ENCODE results near the gene RASA2. TPM values are rescaled to one million over a fixed set of nuclear protein-coding genes. Genes with fewer than 3 reads are reported as not detected.

The RASA2 gene
- total and polyA plus RNA-seq, 9 of the 15 experiments (the other 6 are each of a cell fraction or from before 2014, with no cell fraction given): 2.0 to 12.8 (median 9.5) TPM

- POLR2A ChIA-PET: interaction anchor here (0.6 to 1.2 kb wide), 2 partner anchors 106 to 147 kb away, joined by 3 to 4 read pairs; no protein-coding TSS in a partner anchor
Observed at GRCh38 chr3:141455603-141456300, 31.1 kb upstream of the RASA2 start.

More at GRCh38 chr3:141455603-141456300, 31.1 kb upstream of the RASA2 start:
- Histone ChIP-seq H2AFZ (ENCODE audit: low read depth, low read length) (peak overlapping the region; percentile 89), H3K4me3 (no peak overlapping the region), H3K9me3 (replicated peaks; ENCODE audit: control insufficient read depth, insufficient read depth, low read depth, low read length) (no peaks in the 10 kb centered on the region), H3K79me2 (ENCODE audit: control insufficient read depth, insufficient read depth, low read length) (no peaks in the 10 kb centered on the region), H3K9me1 (ENCODE audit: control insufficient read depth, insufficient read depth, low read length) (no peaks in the 10 kb centered on the region), H3K27ac (ENCODE audit: extremely low read depth, low read depth, low read length) (no peak overlapping the region), H3K9ac (ENCODE audit: insufficient read depth in 1 of 2, low read depth in 2 of 2, low read length in 2 of 2) (peak overlapping the region in 1 of 2 experiments; percentile 49; a peak in 1 of 4 replicates), H3K4me2 (ENCODE audit: insufficient read depth, low read length) (no peak overlapping the region), H3K27me3 (ENCODE audit: control insufficient read depth in 2 of 2, insufficient read depth in 2 of 2, low read length in 2 of 2) (no peaks in the 10 kb centered on the region), H3K36me3 (ENCODE audit: control insufficient read depth, insufficient read depth, low read length) (no peaks in the 10 kb centered on the region), H4K20me1 (replicated peaks; ENCODE audit: control insufficient read depth, insufficient read depth, low read length) (no peaks in the 10 kb centered on the region), H3K4me1 (replicated peaks in 1 of 2; ENCODE audit: control insufficient read depth in 2 of 2, insufficient read depth in 2 of 2, low read length in 2 of 2) (peaks cover 22 to 67% of the 10 kb centered on the region in 2 experiments)
- DNase-seq (ENCODE audit: extremely low read depth in 1 of 4, low spot score in 3 of 4) (no peak), FAIRE-seq (no peak), ATAC-seq (no peak)
- no peak for TF ChIP-seq HINFP (tag; conservative IDR thresholded peaks at IDR 0.05; ENCODE audit: low read depth)
- TF ChIP-seq TBP (optimal IDR thresholded peaks at IDR 0.05; ENCODE audit: low read depth, low read length): no peak
- TF ChIP-seq WHSC1 (IDR thresholded peaks at IDR 0.05; ENCODE audit: low read length): no peak
- TF ChIP-seq SRSF9 (IDR thresholded peaks at IDR 0.05; ENCODE audit: borderline replicate concordance, low read depth, low read length): no peak
- no peak for TF ChIP-seq ZNF75A (CRISPR knock-in tag; IDR thresholded peaks at IDR 0.05)
- CTCF ChIA-PET (ENCODE audit: low intra/inter-chr PET ratio): interaction anchor here (0.8 to 1.3 kb wide), 2 partner anchors 144 to 152 kb away, joined by 4 to 6 read pairs; no protein-coding TSS in a partner anchor
- in situ Hi-C loops (cut with MboI) (no loop called here), intact Hi-C loops (cut with micrococcal nuclease) (no loop called here)
- 69% methylated on average over 17 of the region's 18 CpGs for WGBS (ENCODE audit: insufficient coverage, low coverage, missing lambda C conversion rate)
- no TSS peak for BruUV-seq (replicated peaks)

Data from K562 (cell line).